NCI-H345 (cell line): ENCODE data around the gene MEI1.
A peak's percentile ranks its signal among the peaks of the same experiment; 100 is the strongest.

Experiments used
- DNase-seq: peaks from one replicate; lab custom pipeline; 2025; lab: John Stamatoyannopoulos, UW

The MEI1 gene

DNA sequence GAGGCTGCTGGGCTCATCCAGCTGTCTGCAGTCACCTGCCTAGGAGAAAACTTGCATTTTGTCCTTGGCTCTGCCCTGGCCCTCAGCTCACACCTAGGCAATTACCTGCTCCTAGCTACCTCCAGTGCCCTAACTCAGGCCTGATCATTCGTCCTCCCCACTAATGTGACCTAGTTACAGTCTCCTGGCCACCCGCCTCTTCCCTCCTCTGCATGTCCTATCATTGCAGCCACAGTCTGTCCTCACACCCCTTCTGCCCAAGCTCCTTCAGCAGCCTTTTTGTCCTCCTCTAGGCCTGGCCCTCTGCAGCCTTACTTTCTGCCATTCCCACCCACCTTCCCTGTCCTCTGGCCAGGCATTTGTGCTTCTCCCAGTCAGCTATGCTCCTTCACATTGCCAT lies 83.4 kb downstream of the MEI1 start:
- no peak for DNase-seq

DNA sequence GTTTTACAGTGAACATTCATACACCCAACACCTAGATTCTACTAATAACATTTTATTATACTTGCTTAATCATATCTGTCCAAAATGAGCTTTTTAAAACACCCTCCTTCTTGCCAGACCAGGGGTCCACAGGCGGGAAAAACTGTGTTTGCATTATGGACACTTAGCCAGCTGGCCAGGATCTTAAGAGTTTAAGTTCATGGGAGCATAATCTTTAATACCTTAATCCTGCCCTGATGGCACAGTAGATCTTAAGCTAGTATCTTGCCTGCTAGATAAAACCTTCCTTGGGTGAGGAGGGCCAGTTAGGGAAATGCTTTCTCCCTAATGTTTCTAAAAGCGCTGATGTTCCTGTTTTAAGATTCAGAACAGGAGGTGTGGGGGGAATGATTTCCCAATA lies 88.0 kb downstream of the MEI1 start:
- DNase-seq, result no peak

DNA sequence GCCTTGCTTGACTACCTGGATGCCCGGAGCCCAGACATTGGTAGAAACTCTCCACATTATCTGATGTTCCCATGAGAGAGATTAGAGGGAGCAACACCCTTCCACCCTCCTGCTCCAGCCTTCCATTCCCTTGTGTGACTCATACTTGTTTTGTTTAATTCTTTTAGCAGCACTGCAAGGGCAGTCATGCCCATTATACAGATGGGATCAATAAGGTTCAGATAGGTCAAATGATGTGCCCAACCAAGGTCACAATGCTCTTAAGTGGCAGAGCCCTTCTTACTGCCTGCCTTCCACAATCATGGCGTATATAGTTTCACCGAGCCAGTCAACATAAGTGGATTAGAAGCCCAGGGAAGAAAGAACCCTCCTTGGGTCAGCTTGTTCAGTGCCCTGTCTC lies 94.6 kb downstream of the MEI1 start:
- no peak for DNase-seq

DNA sequence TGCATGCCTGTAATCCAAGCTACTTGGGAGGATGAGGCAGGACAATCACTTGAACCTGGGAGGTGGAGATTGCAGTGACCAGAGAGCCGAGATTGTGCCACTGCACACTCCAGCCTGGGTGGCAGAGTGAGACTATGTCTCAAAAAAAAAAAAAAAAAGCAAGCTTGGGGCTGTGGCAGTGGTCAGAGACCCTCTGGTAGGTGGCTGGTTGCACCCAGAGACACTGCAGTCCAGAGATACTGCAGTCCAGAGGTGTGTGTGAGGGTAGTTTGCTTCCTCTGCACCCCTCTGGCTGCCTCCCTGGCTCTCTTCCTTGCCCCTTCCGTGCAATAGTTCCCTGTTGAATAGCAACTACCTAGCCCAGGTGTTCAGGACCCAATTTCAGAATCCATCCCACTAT lies 99.4 kb downstream of the MEI1 start:
- no peak for DNase-seq

DNA sequence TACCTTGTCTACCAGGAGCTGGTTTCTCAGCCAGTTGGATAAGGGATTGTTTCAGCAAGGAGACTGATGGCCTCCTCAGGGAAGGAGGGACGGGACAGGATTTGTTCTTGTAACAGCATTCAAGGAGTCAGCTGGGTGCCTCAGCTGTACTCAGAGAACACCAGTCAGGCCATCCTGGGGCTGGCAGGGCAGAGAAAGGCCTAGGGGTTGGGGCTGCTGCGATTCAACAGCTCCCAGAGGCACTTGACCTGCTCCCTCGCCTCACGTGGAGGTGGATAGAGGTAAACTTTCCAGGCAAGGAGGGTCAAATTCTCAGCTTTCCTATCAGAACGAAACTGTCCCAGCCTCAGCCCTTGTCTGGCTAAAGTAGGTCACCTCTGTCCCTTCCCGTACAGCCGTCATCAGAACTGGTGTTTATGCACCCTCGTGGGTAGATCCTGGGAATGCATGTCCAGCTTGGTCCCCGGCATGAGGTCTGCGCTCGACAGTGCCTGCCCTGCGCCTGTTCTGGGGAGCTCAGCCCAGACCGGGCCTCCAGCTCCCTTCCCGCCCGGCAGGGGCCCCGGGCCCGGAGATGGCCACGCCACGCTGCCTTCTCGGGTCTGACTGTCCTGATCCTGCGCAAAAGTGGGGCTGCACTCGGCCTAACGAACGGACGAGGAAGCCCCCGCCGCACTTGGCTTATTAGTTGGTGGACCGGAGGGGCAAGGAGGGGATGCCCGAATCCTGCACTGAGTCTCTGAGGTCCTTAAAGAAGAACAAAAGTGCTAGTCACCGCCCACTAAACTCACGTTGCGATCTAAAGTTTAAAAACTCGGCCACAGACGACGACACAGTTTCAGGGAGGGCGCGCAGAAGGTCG lies 100.4 kb downstream of the MEI1 start:
- no peak for DNase-seq

DNA sequence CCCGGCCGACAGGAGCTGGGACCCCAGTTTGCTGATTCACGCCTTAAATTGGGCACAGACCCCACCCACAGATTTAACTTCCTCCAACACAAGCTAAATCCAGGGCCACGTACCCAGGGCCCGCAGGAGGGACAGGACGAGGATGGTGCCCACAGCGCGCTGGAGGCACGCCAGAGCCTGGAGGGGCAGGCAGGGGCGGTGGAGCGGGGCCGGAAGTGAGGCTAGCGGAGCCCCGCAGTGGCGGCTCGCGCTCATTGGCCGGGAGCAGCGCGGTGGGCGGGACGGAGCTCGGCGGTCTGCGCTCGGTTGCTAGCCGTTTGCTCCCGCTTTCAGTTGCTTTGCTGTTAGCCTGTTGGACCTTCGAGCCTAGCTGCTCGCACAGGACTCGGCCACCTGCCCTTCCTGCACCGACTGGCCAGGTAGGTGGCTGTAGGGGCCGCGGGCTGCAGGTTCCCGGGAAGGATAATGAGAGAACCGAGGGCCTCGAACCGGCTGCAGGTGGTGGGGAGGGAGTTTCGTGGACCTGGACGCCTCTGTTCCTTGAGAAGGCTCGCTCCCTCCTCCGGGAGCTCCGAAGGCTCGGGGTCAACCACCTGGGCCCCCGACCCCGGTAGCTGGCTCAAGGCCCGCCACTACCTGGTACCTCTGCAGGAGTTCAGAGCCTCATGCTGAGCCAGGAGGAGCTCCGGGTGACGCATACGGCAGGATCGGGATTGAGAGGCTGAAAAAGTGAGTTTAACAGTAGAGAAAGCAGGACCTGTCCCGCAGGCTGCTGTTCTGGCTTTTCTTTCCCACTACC lies 101.2 kb downstream of the MEI1 start, which contains the start of gene CCDC134:
Gene CCDC134, plus strand, starts transcription at position 332 of the 799 bp plus-strand sequence. CDS start 8,212 bp downstream, outside the sequence.
- peak; percentile 89 for DNase-seq

DNA sequence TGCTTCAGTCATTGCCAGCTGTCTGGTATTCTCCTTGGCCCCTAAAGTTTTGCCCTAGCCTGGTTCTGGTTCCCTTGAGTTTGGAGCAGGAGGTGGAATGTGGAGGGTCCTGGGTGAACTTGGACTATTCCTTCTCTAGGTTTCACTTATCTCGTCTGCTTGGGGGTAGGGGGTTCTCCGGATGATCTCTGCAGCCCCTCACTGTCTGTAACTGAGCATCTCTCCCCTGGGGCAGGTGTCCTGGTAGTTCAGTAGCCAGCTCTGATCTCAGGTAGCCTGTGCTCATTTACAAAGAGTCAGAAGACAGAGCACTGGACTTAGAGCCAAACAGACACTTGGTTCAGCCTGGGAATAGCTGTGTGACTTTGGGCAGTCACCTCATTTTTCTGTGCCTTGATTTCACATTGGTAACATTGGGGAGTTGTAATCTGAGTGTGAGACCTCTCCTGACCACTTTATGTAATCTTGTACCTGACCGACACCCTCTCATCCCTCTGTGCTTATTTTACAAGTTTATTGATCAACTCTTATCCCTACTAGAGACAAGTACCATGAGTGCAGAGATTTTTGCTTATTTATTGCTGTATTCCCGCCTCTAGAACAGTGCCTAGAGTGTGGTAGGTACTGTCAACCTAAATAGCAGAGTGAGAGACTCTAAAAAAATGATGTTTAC lies 102.0 kb downstream of the MEI1 start:
- DNase-seq, result no peak

DNA sequence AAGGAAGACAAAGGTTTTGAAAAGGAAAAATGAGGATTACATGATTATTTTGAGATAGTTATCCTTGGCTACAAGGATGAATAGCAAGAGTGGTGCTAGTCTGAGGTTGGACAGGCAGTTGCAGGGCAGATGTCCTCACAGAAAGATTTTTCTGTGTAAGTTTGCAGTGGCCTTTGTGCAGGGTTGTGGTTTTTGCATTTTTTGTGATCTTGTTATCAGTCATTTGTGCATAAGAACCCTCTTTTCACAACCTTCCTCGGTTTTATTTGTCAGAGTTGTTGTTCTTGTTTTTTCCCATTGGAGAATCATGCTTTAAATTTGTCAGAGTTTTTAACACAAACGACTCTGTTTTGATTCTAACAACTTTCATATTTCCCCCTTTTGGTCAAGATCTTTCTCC lies 102.6 kb downstream of the MEI1 start:
- DNase-seq, result no peak

DNA sequence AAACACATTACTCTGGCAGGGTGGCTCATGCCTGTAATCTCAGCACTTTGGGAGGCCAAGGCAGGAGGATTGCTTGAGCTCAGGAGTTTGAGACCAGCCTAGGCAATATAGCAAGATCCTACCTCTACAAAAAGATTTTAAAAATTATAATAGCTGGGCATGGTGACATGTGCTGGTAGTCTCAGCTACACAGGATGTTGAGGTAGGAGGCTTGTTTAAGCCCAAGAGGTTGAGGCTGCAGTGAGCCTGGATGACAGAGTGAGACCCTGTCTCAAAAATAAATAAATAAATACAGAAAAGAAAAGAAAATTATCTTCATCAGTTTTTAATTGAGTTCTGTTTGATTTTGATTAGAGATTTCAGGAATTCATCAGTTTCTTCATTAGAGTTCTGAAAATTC lies 106.3 kb downstream of the MEI1 start:
- DNase-seq, result no peak

DNA sequence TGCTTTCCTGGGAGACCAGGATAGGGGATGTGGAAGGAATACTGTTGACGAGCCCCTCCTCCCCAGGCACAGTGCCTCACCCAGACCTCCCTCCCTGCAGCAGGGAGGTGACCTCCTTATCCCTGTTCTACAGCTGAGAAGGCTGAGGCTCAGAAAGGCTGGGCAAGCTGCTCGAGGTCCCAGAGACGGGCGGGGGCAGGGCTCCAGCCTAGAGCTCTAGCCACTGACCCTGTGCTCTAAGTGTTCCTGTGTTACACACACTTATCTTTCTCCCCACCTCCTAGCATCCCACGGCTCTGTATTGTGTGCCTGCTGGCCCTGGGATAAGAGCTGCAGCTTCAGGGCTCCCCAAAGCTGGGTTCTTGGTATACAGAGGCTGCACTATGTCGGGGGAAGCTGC lies 109.1 kb downstream of the MEI1 start:
- no peak for DNase-seq

DNA sequence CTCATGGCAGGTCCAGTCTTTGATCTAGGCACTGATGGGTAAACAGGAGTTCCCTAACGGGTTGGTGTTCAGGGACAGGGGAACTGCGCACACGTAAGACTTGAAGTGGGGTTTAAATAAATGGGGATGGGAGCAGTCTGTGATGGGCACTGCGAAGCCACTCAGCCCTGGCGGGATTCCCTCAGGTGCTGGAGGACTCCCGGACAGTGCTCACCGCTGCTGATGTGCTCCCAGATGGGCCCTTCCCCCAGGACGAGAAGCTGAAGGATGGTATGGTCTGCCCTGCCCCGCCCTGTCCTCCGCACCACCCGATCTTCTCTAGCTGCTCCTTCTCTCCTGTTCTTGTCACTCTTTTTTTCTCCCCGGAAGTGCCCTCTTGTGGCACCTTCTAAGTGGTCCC lies 110.7 kb downstream of the MEI1 start:
- DNase-seq, result no peak

DNA sequence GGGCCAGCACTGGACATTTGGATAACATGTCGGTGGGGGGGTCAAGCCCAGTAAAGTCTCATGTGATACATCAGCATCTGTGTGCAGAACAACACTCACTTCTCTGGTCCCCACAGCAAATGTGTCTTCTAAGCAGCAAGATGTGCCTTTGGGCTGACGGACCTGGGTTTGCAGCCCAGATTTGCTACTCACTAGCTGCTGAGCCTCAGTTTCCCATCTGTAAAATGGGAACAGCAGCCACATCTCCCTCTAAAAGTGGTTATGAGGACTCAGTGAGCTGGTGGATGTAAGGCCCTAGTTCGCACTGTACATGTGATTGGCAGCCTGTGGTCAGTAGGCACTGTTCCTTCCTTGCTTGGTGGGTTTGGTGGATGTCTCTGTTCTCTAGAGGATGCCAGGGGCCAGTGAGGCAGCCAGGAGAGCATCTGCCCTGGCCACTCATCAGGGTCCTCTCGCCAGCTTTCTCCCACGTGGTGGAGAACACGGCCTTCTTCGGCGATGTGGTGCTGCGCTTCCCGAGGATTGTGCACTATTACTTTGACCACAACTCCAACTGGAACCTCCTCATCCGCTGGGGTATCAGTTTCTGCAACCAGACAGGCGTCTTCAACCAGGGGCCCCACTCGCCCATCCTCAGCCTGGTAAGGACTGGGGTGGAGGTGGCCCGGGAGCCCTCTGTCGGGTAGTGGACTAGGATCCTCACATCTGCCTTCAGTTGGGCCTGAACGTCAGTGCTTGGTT lies 113.7 kb downstream of the MEI1 start:
- no peak for DNase-seq

DNA sequence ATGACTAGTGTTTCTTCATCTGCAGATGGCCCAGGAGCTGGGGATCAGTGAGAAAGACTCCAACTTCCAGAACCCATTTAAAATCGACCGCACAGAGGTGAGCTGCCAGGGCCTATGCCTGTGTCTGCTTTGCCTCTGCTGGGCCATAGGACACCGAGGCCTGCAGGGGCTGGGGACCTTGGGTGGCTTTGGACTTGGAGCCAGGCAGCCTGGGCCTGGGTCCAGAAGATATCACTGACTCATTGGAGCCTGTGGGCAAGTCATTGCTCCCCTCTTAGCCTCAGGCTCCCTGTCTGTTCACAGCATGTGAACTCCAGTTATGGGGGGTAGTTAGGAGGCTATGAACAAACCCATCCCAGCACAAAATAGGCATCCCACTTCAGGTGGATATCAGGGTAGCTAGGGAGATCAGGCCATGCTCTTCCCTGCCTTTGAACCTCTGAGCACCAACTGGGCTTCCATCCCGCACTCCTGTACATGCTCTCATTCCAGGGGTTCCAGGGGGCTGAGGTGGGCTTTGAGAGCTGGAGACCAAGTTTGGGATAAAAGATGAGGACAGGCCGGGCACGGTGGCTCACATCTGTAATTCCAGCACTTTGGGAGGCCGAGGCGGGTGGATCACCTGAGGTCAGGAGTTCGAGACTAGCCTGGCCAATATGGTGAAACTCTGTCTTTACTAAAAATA lies 114.6 kb downstream of the MEI1 start:
- no peak for DNase-seq

DNA sequence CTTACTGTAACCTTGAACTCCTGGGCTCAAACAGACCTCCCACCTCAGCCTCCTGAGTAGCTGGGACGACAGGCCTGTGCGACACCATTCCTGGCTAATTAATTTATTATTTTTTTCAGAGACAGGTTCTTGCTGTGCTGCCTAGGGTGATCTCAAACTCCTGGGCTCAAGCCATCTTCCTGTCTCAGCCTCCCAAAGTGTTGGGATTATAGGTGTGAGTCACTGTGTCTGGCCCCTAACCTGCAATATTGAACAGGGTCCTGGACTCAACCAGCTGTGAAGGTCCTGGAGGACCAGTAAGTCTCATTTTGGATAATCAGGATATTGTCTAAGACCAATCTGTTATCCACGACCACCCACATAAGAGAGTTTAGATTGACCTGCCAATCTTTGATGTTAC lies 116.4 kb downstream of the MEI1 start:
- DNase-seq, result no peak

DNA sequence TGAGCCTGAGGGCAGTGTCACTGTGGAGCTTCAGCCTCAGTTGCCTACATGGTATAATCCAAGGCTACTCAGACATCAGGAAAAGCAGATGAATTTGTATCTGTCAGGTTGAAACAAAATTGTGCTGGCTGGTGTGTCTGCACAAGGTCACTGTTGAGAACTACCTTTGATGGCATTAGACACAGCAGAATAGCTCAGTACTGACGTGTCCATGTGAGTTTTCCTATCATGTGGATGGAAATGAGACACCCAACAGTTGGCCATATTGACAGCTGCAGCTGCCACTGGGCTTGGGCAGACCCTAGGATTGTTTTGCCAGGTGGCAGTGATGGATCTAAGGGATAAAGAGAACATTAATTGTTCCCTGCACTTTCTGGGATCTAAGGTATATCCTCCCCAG lies 116.9 kb downstream of the MEI1 start:
- no peak for DNase-seq

DNA sequence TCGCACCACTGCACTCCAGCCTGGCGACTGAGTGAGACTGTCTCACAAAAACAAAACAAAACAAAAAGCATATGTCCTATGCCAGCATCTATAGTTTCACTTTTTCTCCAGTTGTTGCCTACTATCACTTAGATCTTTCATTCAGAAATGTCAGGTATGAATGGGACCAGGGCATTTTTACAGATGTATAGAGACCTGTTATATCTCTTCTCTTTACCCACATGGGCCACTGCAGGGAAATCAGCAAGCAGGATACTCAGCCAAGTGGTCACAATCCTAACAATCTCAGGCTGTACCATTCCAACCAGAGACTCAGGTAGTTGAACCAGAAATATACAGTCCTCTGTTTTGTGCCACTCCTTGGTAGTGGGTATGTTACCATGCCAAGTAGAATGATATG lies 117.6 kb downstream of the MEI1 start:
- no peak for DNase-seq

DNA sequence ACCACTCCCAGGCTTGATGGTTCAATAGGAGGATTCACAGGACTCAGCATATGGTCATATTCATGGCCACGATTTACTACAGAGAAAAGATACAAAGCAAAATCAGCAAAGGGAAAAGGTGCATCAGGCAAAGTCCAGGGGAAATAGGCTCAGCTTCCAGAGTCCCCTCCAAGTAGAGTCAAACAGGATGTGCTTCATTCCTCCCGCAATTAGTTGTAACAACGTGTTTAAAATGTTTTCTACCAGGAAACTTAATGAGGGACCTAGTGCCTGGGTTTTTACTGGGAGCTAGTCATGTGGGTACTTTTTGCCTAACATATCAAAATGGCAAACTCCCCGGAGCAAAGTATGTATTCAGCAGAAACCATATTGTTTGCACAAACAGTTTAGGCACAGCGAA lies 118.7 kb downstream of the MEI1 start:
- DNase-seq, result no peak

DNA sequence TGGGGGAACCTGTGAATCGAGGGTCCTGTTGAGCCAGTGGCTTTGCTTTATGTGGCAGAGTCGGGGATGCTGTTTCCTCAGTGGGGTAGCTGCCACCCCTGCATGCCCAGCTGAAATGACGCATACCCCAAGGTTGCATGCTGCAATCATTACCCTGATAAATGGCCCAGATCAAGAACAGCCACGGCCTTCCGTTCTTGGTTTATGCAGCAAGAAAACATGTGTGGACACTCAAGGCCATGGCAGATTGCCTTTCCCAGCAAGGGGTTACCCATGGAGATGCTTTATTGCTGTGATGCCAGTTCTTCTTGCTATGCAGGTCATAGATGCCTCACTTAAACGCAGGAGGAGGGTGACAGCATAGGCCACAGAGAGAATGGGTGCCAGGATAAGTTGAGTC lies 119.3 kb downstream of the MEI1 start:
- no peak for DNase-seq

DNA sequence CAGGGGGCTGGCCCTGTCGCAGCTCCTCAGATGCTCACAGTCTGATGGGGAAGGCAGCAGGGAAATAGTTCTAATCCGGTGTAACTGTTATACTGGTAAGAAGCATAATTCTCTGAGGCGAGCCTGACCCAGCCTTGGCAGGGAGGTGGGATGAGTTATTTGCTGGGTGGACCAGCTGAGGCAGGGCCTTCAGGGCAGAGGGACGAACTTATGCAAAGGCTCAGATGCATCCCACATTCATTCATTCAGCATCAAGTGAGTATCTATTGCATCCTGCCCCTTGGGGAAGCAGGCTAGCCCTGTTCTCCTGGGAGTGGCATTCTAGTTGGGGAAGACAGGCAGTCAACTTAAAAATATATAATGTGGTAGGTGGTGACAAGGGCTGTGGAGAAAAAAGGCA lies 120.0 kb downstream of the MEI1 start:
- DNase-seq, result no peak

DNA sequence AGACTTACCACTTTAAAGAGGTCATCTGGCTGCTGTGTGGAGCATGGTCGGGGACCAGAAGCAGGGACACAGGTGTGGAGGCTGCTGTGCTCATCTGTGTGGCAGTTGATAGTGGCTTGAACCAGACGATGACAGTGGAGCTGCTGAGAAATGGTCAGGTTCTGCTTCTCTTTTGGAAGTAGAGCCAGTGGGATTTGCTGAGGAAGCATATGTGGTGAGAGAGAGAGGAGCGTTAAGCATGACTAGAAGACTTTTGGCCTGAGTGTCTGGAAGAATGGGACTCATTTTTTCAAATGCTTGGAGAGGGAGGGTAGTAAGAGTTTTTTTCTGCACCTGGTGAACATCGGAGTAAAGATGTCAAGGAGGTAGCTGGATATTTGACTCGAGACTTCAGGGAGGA lies 121.1 kb downstream of the MEI1 start:
- no peak for DNase-seq
